Adrenal gland (tissue), 12 donors: Measurements from ENCODE around the gene MYO5B. TPM values are rescaled to one million over a fixed set of nuclear protein-coding genes. Genes with fewer than 3 reads are reported as not detected.

ENCODE experiments used
- DNase-seq, 7 donors: peaks; one replicate each; pipeline ENCODE4 v3.0.0-alpha.2; 2019 to 2020
- H3K27ac ChIP-seq, 5 donors: fragments of 200-600 bp; sonication (generic) in 4 of 5; 1 replicate in 3 of 5; 2 replicates in 2 of 5; pipeline versions ENCODE4 v1.5.1 to v1.8.0; 2016 to 2020; ENCODE audit warnings: mild to moderate bottlenecking in 1 of 5
- H3K27me3 ChIP-seq: fragments of 200-600 bp; 2 replicates; pipeline ENCODE4 v1.8.0; 2021
- H3K36me3 ChIP-seq, 2 donors: fragments of 200-600 bp; replicated peaks in 1 of 2; 1 replicate in 1 of 2; 2 replicates in 1 of 2; pipeline versions ENCODE4 v1.5.1 to v1.8.0; 2018 to 2022
- H3K4me1 ChIP-seq, 2 donors: fragments of 200-600 bp; replicated peaks in 1 of 2; 1 replicate in 1 of 2; 2 replicates in 1 of 2; pipeline versions ENCODE4 v1.5.1 to v1.8.0; 2018 to 2021
- H3K4me3 ChIP-seq, 4 donors: fragments of 200-600 bp; sonication (generic) in 3 of 4; one replicate each; pipeline ENCODE4 v1.5.1; 2016 to 2018
- H3K9me3 ChIP-seq, 3 donors: fragments of 200-600 bp; sonication (generic) in 1 of 3; replicated peaks in 1 of 3; 1 replicate in 2 of 3; 2 replicates in 1 of 3; pipeline versions ENCODE4 v1.5.1 to v1.8.0; 2016 to 2021
- CTCF ChIP-seq, 6 experiments: fragments of 450-650 bp in 4 of 6; fragments of 200-600 bp in 2 of 6; sonication (generic) in 1 of 6; IDR thresholded peaks; 1 replicate in 5 of 6; 2 replicates in 1 of 6; pipeline versions ENCODE4 v1.5.1 to v1.8.0; 2016 to 2021; ENCODE audit warnings: antibody characterized with exemption in 6 of 6, mild to moderate bottlenecking in 2 of 6, moderate library complexity in 1 of 6
- POLR2A ChIP-seq, 2 donors: fragments of 450-650 bp; IDR thresholded peaks; one replicate each; pipeline ENCODE4 v1.6.1; 2017; ENCODE audit warnings: antibody characterized with exemption in 2 of 2, mild to moderate bottlenecking in 2 of 2, moderate library complexity in 1 of 2
- WGBS, 4 donors: extraction: QIAGEN DNeasy Blood & Tissue Kit in 2 of 4; methylation state at CpG; one replicate each; pipeline versions ENCODE4 v1.1.5 to v1.1.7; 2013 to 2017; 5-methylcytosine and 5-hydroxymethylcytosine counted together
- intact Hi-C, 2 donors: fragments of 100-400 bp; cut with DNase I; formaldehyde crosslinking; loops; one replicate each; pipeline versions ENCODE4 v1.14.1 to v1.15.0; 2022 to 2023
- polyA plus RNA-seq, 3 donors: library from polyadenylated mRNA; stranded (reverse); fragments of 200-250 nt in 2 of 3; fragments of 350-450 nt in 1 of 3; fragmentation: Illumina TruSeq in 1 of 3; extraction: RNeasy Lipid Tissue Mini Kit (QIAGEN cat#74804) in 1 of 3; gene quantifications; one replicate each; pipeline ENCODE4 v1.2.3, GENCODE V29; 2013 to 2014
- total RNA-seq, 9 donors: library from RNA; depleted of rRNA in 4 of 9; stranded (reverse); fragments of >200 nt in 4 of 9; fragments of 120-200 nt in 1 of 9; fragmentation: NEBNext Ultra II Directional in 1 of 9; extraction: Animal tissue kit (Norgen Biotek cat#: 25700) in 1 of 9; gene quantifications; one replicate each; pipeline versions ENCODE4 v1.1.0 to v1.2.4, GENCODE V29; 2013 to 2023
- donor health status: healthy with polysubstance abuse.
- donor health status: Bipolar disorder and iron deficiency.
- donor health status: DM: yes; HTN: yes; CAD: no.
- donor health status: DM: no; HTN: no; CAD: no.
- donor health status: DM: no; HTN: no; CAD: no.
- donor health status: DM: yes; HTN: yes; CAD: no.

MYO5B gene
- total and polyA plus RNA-seq, 12 donors: 0.61 to 9.3 (median 2.9) TPM

DNA sequence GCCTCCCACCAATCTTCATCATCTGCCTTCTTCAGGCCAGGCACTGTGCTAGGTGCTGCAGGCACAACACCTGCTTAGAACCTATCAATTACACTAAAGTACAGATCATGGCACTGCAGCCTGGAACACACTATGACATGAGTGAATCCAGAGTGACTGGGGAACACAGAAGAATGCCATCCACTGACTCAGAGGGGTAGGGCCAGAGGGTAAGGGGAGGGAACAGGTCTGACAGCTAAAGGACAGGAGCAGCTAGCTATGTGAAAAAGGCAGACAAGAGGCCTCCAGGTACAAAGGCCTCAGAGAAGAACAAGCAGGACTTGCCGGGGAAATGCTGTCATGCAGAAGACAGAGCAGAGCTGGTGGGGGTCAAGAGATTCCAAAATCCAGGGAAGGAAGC, 328.3 kb downstream of the MYO5B start:
- intact Hi-C loops: no loop called here
- H3K27me3 ChIP-seq: no peaks in the 10 kb centered on the region
- H3K9me3 ChIP-seq: no peaks in the 10 kb centered on the region
- H3K4me3 ChIP-seq: no peak overlapping the region
- TF ChIP-seq POLR2A (IDR thresholded peaks at IDR 0.05) (no peak), CTCF (IDR thresholded peaks at IDR 0.05) (no peak)
- no peaks in the 10 kb centered on the region for H3K36me3 ChIP-seq
- H3K27ac ChIP-seq: no peak overlapping the region
- no peak for DNase-seq
- H3K4me1 ChIP-seq: no peaks in the 10 kb centered on the region
- 70 to 91% (median 84%) methylated on average over 1 of the region's 1 CpG for WGBS, 4 donors

DNA sequence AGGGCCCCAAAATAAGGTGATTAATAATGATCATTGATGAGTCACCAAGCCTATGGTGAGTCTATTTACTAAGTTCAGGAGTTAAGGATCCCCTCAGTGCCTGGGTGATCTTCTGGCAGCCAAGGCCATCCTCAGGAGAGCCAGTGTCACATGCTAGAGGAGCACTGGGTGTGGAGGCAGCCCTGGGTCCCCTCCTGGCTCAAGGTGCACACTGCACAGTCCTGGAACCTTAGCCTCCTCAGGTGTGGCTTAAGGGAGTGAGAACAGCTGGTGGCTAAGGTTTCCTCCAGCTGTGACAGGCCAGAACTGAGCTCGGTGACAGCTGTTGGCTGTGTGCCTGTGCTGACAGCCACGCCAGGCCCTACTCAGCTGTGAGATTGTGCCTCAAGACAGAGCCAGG, 329.5 kb downstream of the MYO5B start:
- intact Hi-C loops: no loop called here
- DNase-seq: peak in 4 of 7 donors; percentile 23 to 62 (median 32)
- no peak overlapping the region for H3K27ac ChIP-seq
- TF ChIP-seq POLR2A (IDR thresholded peaks at IDR 0.05) (no peak), CTCF (IDR thresholded peaks at IDR 0.05) (no peak)
- WGBS, 4 donors: 21 to 32% (median 22%) methylated on average over 2 of the region's 2 CpGs; no CpG with 5 or more reads in 1 of the 4 donors
- H3K4me1 ChIP-seq: no peaks in the 10 kb centered on the region
- H3K36me3 ChIP-seq: no peaks in the 10 kb centered on the region
- H3K27me3 ChIP-seq: no peaks in the 10 kb centered on the region
- H3K4me3 ChIP-seq: no peak overlapping the region
- no peaks in the 10 kb centered on the region for H3K9me3 ChIP-seq

DNA sequence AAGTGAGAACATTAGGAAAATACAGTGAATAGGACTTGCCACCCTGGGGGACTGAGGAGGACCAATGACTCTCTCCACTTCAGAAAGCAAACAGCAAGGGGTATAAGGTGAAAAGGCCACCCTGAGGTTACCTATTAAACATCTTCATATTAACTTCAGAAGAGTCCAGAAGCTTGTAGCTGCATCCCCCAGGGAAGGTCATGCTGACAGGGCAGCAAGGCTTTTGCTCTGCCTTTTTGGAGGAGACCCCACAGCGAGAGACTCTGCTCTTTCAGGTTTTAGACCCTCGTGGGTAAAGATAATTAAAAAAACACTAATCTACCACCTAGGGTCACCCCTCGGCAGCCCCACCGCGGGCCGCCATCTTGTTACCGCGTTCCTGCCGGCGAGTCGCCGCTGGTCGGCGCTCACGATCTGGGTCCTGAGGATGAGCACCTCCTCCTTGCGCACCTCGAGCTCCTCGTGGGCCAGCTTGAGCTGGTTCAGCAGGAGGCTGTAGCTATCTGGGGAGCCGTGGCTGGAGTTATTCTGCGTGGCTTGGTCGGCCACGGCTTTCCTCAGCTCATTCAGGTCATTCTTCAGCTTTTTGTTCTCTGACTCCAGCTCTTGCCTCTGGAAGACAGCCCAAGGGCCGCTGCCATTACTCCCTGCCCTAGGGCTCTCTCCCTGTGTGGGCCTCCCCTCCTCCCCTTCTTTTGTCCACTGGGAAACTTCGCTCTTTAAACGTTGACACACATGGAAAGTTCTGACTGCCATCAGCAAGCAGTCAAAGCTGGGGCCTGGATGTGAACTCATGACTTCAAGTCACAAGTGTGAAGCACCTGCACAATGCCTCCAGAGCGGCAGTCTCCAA, 331.0 kb downstream of the MYO5B start:
- Histone ChIP-seq H3K27me3 (no peaks in the 10 kb centered on the region), H3K4me1 (no peaks in the 10 kb centered on the region), H3K9me3 (no peaks in the 10 kb centered on the region), H3K4me3 (no peak overlapping the region), H3K27ac (no peak overlapping the region), H3K36me3 (no peaks in the 10 kb centered on the region)
- DNase-seq: no peak
- 87 to 91% (median 90%) methylated on average over 26 of the region's 26 CpGs for WGBS, 4 donors
- intact Hi-C loops: no loop called here
- TF ChIP-seq POLR2A (IDR thresholded peaks at IDR 0.05) (no peak), CTCF (IDR thresholded peaks at IDR 0.05) (no peak)

DNA sequence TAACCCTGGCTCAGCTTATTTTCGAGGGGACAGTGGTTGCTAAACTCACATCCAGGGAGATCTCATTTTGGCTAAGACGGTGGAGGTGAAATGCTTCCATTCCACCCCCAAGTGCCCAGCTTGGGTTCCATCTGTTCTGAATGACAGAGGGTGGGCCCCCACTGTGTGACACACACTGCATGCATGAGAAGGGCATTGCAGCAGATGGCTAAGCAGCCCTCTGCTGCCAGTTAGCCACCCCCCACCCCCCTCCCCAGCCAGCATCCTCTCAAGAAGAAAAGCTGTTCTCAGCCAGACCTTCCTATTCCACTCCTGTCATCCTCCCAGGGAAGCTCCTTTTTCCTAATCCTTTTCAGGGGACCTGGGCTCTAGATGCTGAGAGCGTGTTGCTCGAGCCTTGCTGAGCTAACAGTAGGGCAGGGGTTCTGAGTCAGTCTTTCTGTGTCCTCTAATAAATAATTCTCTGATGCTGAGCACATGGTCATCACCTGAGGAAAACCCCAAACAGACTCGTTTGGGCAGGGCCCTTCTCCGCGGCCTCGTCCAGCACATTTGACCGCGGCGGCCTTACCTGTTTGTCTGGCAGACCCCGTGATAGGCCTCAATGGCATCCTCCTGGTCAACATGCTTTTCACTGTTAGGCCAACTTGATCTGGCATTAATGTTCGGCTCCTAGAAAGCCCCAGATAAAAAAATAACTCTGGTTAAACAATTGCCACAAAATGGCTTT, 332.1 kb downstream of the MYO5B start:
- no peaks in the 10 kb centered on the region for H3K9me3 ChIP-seq
- no peaks in the 10 kb centered on the region for H3K4me1 ChIP-seq
- H3K36me3 ChIP-seq: no peaks in the 10 kb centered on the region
- no peak overlapping the region for H3K27ac ChIP-seq
- H3K4me3 ChIP-seq: no peak overlapping the region
- H3K27me3 ChIP-seq: no peaks in the 10 kb centered on the region
- intact Hi-C loops: no loop called here
- DNase-seq: no peak
- TF ChIP-seq CTCF (IDR thresholded peaks at IDR 0.05) (no peak), POLR2A (IDR thresholded peaks at IDR 0.05) (no peak)
- 79 to 86% (median 84%) methylated on average over 12 to 13 of the region's 13 CpGs for WGBS, 4 donors
